CD4-positive, alpha-beta T cell treated with Interleukin-1 beta for 1 hour (primary cell): ENCODE data around the gene SND1.

Experiments used
- DNase-seq, 2 donors: peaks; one replicate each; pipeline ENCODE4 v3.0.0-alpha.2; 2020 to 2022

SND1 gene

GRCh38 chr7:127651556-127652332 lies at the start of gene SND1:
Gene SND1 (plus strand): TSS chr7:127652194. CDS start chr7:127652374, 180 bp downstream.
- DNase-seq: peak; percentile 99 to 100

- no peak for DNase-seq
Observed at GRCh38 chr7:127608446-127608845, 43.5 kb upstream of the SND1 start.

- no peak for DNase-seq
Observed at GRCh38 chr7:127609297-127609696, 42.7 kb upstream of the SND1 start.

GRCh38 chr7:127612263-127612662 lies 39.7 kb upstream of the SND1 start:
- DNase-seq: no peak

GRCh38 chr7:127616724-127617123 lies 35.3 kb upstream of the SND1 start:
- no peak for DNase-seq

- no peak for DNase-seq
Observed at GRCh38 chr7:127618042-127618441, 34.0 kb upstream of the SND1 start, which contains the start of gene PAX4. Gene PAX4 (minus strand): TSS chr7:127618142. CDS start chr7:127615928, 2,214 bp downstream.

- no peak for DNase-seq
Observed at GRCh38 chr7:127618775-127619174, 33.2 kb upstream of the SND1 start.

GRCh38 chr7:127619681-127620405 lies 32.2 kb upstream of the SND1 start:
- DNase-seq: no peak

- no peak for DNase-seq
Observed at GRCh38 chr7:127620406-127621233, 31.4 kb upstream of the SND1 start.

- DNase-seq: no peak
Observed at GRCh38 chr7:127625331-127625730, 26.7 kb upstream of the SND1 start.

GRCh38 chr7:127628445-127628844 lies 23.5 kb upstream of the SND1 start:
- no peak for DNase-seq

GRCh38 chr7:127629268-127629854 lies 22.6 kb upstream of the SND1 start:
- peak; percentile 19 to 27 for DNase-seq

- DNase-seq: no peak
Observed at GRCh38 chr7:127632276-127632910, 19.6 kb upstream of the SND1 start.

- no peak for DNase-seq
Observed at GRCh38 chr7:127635659-127636285, 16.2 kb upstream of the SND1 start.

- DNase-seq: no peak
Observed at GRCh38 chr7:127638197-127638596, 13.8 kb upstream of the SND1 start.

GRCh38 chr7:127644484-127644883 lies 7.5 kb upstream of the SND1 start:
- DNase-seq: no peak

GRCh38 chr7:127647636-127648035 lies 4.4 kb upstream of the SND1 start:
- DNase-seq: no peak

- DNase-seq: no peak
Observed at GRCh38 chr7:127648986-127649385, 3.0 kb upstream of the SND1 start.

GRCh38 chr7:127650847-127651555 lies 993 bp upstream of the SND1 start:
- DNase-seq: peak; percentile 0 to 15

- DNase-seq: peak in 1 of 2 donors; percentile 5
Observed at GRCh38 chr7:127652333-127653248, 597 bp downstream of the SND1 start.
